Bronchial epithelial cell (primary cell): Measurements from ENCODE around the gene ZNF181. TPM values are rescaled to one million over a fixed set of nuclear protein-coding genes. Genes with fewer than 3 reads are reported as not detected.

Experiments
- DNase-seq: peaks from one replicate; pipeline ENCODE4 v3.0.0-alpha.2; 2010; ENCODE audit warnings: low read depth
- FAIRE-seq: peaks from 2 replicates; lab custom pipeline; 2011; peaks lifted over from hg19 to GRCh38; lab: Jason Lieb, UNC
- H3K27me3 ChIP-seq: 2 replicates; pipeline ENCODE4 v1.5.1; 2011; ENCODE audit warnings: low read length; ENCODE audit not compliant: control insufficient read depth, insufficient read depth
- H3K36me3 ChIP-seq: 2 replicates; pipeline ENCODE4 v1.5.1; 2011; ENCODE audit warnings: low read length; ENCODE audit not compliant: control insufficient read depth, insufficient read depth
- H3K4me3 ChIP-seq: 2 replicates; pipeline ENCODE4 v1.5.1; 2011; ENCODE audit warnings: mild to moderate bottlenecking, low read depth, low read length, control low read depth
- CTCF ChIP-seq: IDR thresholded peaks from 2 replicates; pipeline ENCODE4 v1.5.1; 2011; ENCODE audit warnings: mild to moderate bottlenecking, moderate library complexity, low read length, control low read depth, inconsistent platforms; ENCODE audit not compliant: insufficient read depth, severe bottlenecking
- total RNA-seq: library from RNA; depleted of rRNA; stranded (reverse); fragments of >200 nt; gene quantifications from 2 replicates; pipeline ENCODE4 v1.2.1, GENCODE V29; 2014

The ZNF181 gene
- total RNA-seq, 1 donor from 2014 or later: 11.3 TPM

DNA sequence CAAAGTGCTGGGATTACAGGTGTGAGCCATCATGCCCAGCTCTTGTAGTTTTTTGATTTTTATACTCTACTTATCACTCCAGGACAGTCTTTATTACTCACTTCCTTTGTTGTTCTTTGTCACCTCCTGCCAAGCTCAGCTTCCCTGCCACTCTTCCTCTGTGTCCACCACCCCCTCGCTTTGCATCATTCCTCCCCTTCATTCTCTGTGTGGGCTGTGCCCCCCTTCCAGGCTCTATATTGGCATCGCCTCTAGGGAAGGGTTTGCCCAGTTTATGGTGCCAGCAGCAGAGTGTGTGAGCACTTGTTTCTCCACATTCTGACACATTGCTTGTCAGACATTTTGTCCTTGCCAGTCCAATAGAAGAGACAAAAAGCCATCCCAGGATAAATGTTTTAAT is 41.5 kb upstream of the ZNF181 start:
- no peak for TF ChIP-seq CTCF
- no peak overlapping the region for H3K4me3 ChIP-seq
- FAIRE-seq: no peak
- H3K36me3 ChIP-seq: no peaks in the 10 kb centered on the region
- H3K27me3 ChIP-seq: no peaks in the 10 kb centered on the region
- DNase-seq: no peak

GRCh38 chr19:34707661-34708060 is 26.4 kb upstream of the ZNF181 start:
- TF ChIP-seq CTCF: no peak
- FAIRE-seq: no peak

DNA sequence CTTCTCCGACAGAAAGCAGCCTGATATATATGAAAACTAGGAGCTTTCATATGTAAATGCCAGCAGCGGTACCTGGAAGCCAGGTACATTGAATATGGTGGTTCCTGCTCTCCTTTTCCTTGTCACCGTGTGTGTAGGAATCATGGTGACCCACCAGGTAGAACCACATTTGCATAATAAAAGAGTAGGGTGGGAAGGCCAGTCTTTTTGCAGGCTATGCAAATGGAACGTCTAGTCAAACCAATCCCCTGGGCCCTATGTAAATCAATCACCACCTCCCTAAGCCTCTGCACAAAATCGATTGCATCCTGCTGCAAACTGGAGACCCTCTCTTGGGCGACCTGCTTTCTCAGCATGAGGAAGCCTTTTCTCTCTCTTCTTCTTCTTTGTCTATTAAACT is 22.2 kb upstream of the ZNF181 start:
- no peak for FAIRE-seq
- Histone ChIP-seq H3K27me3 (no peaks in the 10 kb centered on the region), H3K4me3 (no peak overlapping the region), H3K36me3 (no peaks in the 10 kb centered on the region)
- no peak for TF ChIP-seq CTCF
- DNase-seq: no peak

More at GRCh38 chr19:34707661-34708060, 26.4 kb upstream of the ZNF181 start:
- DNase-seq: no peak
- no peaks in the 10 kb centered on the region for H3K27me3 ChIP-seq
- no peaks in the 10 kb centered on the region for H3K36me3 ChIP-seq
- H3K4me3 ChIP-seq: no peak overlapping the region

- TF ChIP-seq CTCF: peak; percentile 61
- FAIRE-seq (peak; percentile 50), DNase-seq (peak; percentile 66)
- no peak overlapping the region for H3K4me3 ChIP-seq
- H3K36me3 ChIP-seq: no peaks in the 10 kb centered on the region
- H3K27me3 ChIP-seq: no peaks in the 10 kb centered on the region
Measured at GRCh38 chr19:34712395-34713261, 21.4 kb upstream of the ZNF181 start.

DNA sequence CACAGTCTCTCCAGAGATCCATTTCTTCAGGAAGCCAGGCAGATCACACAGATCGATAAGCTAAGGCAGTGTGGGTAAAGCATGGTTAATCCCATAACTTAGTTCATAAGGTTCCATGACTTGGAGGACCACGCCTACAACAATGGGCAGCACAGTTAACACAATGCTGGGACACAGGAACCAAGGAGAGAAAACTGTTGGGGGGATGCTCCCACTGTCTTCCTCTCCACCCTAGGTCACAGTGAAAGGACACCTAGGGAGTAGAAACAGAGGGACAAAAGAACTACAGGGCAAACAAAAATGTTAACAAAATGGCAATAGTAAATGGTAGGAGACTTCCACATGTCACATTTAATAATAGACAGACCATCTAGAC is 20.8 kb upstream of the ZNF181 start:
- Histone ChIP-seq H3K4me3 (no peak overlapping the region), H3K27me3 (no peaks in the 10 kb centered on the region), H3K36me3 (no peaks in the 10 kb centered on the region)
- FAIRE-seq: no peak
- no peak for DNase-seq
- TF ChIP-seq CTCF: no peak
